Muscle layer of duodenum (tissue), 2 donors: ENCODE data around the gene COMMD9.
"Not testable (repeated sequence)": the region's sequence is repeated elsewhere in the genome, so short reads cannot be mapped to it uniquely, and the experiment has no call there.

ENCODE experiments used
- H3K27ac ChIP-seq: one replicate; pipeline ENCODE4 v1.7.0; 2013; ENCODE audit warnings: mild to moderate bottlenecking, low read length
- H3K27me3 ChIP-seq: one replicate; pipeline ENCODE4 v1.7.0; 2013; ENCODE audit warnings: low read depth, mild to moderate bottlenecking, control low read depth, low read length
- H3K36me3 ChIP-seq, 2 donors: one replicate each; pipeline ENCODE4 v1.7.0; 2013; ENCODE audit warnings: low read length in 2 of 2, control low read depth in 1 of 2, mild to moderate bottlenecking in 1 of 2; ENCODE audit not compliant: insufficient read depth in 2 of 2, control insufficient read depth in 1 of 2
- H3K4me1 ChIP-seq, 2 donors: one replicate each; pipeline ENCODE4 v1.7.0; 2013; ENCODE audit warnings: low read length in 2 of 2, mild to moderate bottlenecking in 2 of 2, control low read depth in 1 of 2, moderate library complexity in 1 of 2; ENCODE audit not compliant: insufficient read depth in 2 of 2, control insufficient read depth in 1 of 2
- H3K4me3 ChIP-seq, 2 donors: one replicate each; pipeline ENCODE4 v1.7.0; 2013; ENCODE audit warnings: low read length in 2 of 2, low read depth in 1 of 2, mild to moderate bottlenecking in 1 of 2
- H3K9me3 ChIP-seq, 2 donors: one replicate each; pipeline ENCODE4 v1.7.0; 2013; ENCODE audit warnings: low read length in 2 of 2, control low read depth in 1 of 2, mild to moderate bottlenecking in 1 of 2; ENCODE audit not compliant: control insufficient read depth in 1 of 2
- donor health status: healthy.

COMMD9 gene

GRCh38 chr11:36289226-36289852 is at the start of gene COMMD9:
COMMD9 (minus strand) TSS chr11:36289424; CDS start chr11:36289412, 12 bp downstream.
- H3K4me3 ChIP-seq: peak within 1 kb of the TSS; percentile 100
- peak within 1 kb of the TSS; percentile 63 for H3K27ac ChIP-seq
- H3K27me3 ChIP-seq: no peaks in the 10 kb centered on the region
- H3K9me3 ChIP-seq: no peaks in the 10 kb centered on the region
- peaks cover 5 to 15% of the 10 kb centered on the region in 2 donors for H3K4me1 ChIP-seq
- H3K36me3 ChIP-seq: no peaks in the 10 kb centered on the region

DNA sequence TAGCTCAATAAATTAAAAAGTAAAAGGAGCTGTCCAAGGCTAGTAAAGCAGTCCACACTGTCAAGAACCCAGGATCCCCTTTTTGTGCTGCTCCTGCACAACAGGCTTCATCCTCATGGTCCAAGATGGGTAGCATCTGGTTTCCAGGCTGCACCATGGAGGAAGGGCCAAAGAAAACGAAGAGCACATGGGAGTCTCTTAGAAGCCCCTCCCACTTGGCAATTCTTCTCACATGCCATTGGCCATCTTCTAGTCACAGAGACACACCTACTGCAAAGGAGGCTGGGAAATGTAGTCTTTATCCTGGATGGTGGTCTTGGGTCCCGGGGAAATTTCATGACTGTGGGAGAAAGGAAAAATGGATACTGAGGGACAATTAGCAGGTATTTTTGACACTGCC is 44.7 kb upstream of the COMMD9 start:
- no peaks in the 10 kb centered on the region for H3K9me3 ChIP-seq
- H3K36me3 ChIP-seq: no peaks in the 10 kb centered on the region
- H3K27me3 ChIP-seq: no peaks in the 10 kb centered on the region
- no peaks in the 10 kb centered on the region for H3K4me1 ChIP-seq
- H3K4me3 ChIP-seq: no peak overlapping the region
- no peak overlapping the region for H3K27ac ChIP-seq

- Histone ChIP-seq H3K27me3 (no peaks in the 10 kb centered on the region), H3K27ac (no peak overlapping the region), H3K36me3 (no peaks in the 10 kb centered on the region), H3K9me3 (no peaks in the 10 kb centered on the region), H3K4me1 (no peaks in the 10 kb centered on the region), H3K4me3 (no peak overlapping the region)
Observed at GRCh38 chr11:36333468-36333867, 44.2 kb upstream of the COMMD9 start.

DNA sequence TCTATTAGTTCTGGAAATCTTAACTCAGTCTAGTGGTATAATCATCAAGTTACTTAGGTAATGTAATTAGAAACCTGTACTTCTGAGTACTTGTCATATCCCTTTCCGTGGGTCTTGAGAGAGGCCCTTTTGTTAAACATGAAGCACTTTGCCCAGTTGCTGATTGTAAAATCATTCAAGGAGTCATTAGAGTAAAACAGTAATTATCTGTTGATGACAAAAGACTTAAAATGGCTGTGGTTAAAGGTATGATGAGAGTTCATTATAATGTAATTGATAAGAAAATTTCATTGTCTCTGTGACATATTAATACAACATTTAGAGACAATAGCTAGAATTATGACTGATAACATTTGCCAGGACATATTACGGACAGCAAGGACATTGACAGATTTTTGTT is 41.2 kb upstream of the COMMD9 start:
- H3K4me1 ChIP-seq: no peaks in the 10 kb centered on the region
- H3K27me3 ChIP-seq: no peaks in the 10 kb centered on the region
- no peak overlapping the region for H3K4me3 ChIP-seq
- no peaks in the 10 kb centered on the region for H3K9me3 ChIP-seq
- no peak overlapping the region for H3K27ac ChIP-seq
- no peaks in the 10 kb centered on the region for H3K36me3 ChIP-seq

DNA sequence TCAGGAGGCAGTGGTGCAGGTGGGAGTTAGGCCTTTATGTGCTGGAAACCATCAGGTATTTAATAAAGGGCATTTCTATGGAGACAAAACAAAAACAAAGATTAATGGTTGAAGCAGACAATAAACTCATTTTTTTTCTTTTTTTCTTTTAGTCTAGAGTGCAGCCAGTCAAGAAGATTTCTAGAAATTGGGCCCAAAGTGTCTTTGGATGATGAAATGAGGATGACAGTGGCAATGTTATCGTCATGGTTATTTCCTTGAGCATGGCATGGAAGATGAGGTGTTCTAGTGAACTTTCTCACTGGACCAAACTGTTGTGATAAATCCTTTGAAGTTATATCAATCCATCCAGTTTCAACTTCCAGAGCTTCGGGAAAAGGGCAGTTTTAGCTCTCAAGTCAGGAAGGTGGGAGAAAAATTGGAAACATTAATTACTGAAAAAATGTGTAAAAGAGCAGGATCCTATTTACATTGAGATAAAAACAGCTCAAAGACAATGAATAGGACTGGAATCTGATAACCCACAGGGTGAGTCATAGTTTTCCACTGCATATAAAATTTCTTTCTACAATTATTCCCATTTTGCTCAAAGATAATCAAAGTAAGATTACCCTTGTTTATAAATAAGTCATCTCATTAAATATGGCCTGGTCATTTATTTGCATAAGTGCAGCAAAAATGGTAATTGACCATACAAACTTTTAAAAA is 39.9 kb upstream of the COMMD9 start:
- Histone ChIP-seq H3K27ac (no peak overlapping the region), H3K9me3 (no peaks in the 10 kb centered on the region), H3K4me3 (no peak overlapping the region), H3K27me3 (no peaks in the 10 kb centered on the region), H3K4me1 (no peaks in the 10 kb centered on the region), H3K36me3 (no peaks in the 10 kb centered on the region)

- H3K36me3 ChIP-seq: no peaks in the 10 kb centered on the region
- H3K4me3 ChIP-seq: no peak overlapping the region
- H3K9me3 ChIP-seq: no peaks in the 10 kb centered on the region
- no peaks in the 10 kb centered on the region for H3K4me1 ChIP-seq
- H3K27me3 ChIP-seq: no peaks in the 10 kb centered on the region
- no peak overlapping the region for H3K27ac ChIP-seq
Observed at GRCh38 chr11:36326524-36327419, 37.5 kb upstream of the COMMD9 start.

GRCh38 chr11:36325403-36325802 is 36.2 kb upstream of the COMMD9 start:
- H3K9me3 ChIP-seq, H3K36me3 ChIP-seq, H3K4me1 ChIP-seq, H3K4me3 ChIP-seq, H3K27me3 ChIP-seq, H3K27ac ChIP-seq: not testable (repeated sequence)

GRCh38 chr11:36324956-36325355 is 35.7 kb upstream of the COMMD9 start:
- not testable (repeated sequence) for H3K4me1 ChIP-seq, H3K4me3 ChIP-seq, H3K9me3 ChIP-seq, H3K27me3 ChIP-seq, H3K36me3 ChIP-seq, H3K27ac ChIP-seq

GRCh38 chr11:36317992-36318391 is 28.8 kb upstream of the COMMD9 start:
- no peaks in the 10 kb centered on the region for H3K4me1 ChIP-seq
- H3K36me3 ChIP-seq: no peaks in the 10 kb centered on the region
- H3K27me3 ChIP-seq: no peaks in the 10 kb centered on the region
- H3K27ac ChIP-seq: no peak overlapping the region
- H3K4me3 ChIP-seq: no peak overlapping the region
- no peaks in the 10 kb centered on the region for H3K9me3 ChIP-seq

DNA sequence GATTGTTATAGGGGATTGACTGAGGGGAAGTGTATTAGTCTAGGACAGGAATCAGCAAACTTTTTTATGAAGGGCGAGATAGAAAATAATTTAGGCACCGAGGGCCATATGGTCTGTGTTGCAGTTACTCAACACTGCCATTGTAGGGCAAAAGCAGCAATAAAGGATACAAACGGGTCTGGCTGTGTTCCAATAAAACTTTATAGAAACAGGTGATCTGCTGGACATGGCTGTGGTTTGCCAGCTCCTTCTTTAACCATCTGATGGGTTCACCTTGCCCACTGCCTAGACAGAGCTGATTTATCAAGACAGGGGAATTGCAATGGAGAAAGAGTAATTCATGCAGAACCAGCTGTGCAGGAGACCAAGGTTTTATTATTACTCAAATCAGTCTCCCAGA is 26.8 kb upstream of the COMMD9 start:
- H3K4me3 ChIP-seq: no peak overlapping the region
- no peaks in the 10 kb centered on the region for H3K4me1 ChIP-seq
- H3K27me3 ChIP-seq: no peaks in the 10 kb centered on the region
- H3K27ac ChIP-seq: no peak overlapping the region
- no peaks in the 10 kb centered on the region for H3K9me3 ChIP-seq
- no peaks in the 10 kb centered on the region for H3K36me3 ChIP-seq

DNA sequence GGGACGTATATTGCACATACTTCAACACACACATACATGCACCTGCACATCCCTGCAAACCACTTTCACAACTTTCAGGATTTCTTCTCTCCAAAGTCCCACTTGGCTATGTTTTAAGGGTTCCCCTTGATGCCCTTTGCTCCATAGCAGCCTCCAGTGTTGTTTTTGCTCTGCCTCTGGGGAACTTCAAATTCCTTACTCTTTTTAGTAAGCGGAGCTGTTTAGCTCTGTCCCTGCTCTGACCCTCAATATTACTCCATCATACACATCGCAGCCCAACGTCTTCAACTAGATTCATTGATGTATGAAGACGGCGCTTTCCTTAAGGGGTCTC is 25.2 kb upstream of the COMMD9 start:
- Histone ChIP-seq H3K36me3 (no peaks in the 10 kb centered on the region), H3K4me1 (no peaks in the 10 kb centered on the region), H3K9me3 (no peaks in the 10 kb centered on the region), H3K27me3 (no peaks in the 10 kb centered on the region), H3K27ac (no peak overlapping the region), H3K4me3 (no peak overlapping the region)
